GM23338 (cell line): Measurements from ENCODE around the gene STXBP2.

Experiments
- CREB1 ChIP-seq: fragments of 250-450 bp; sonication (Bioruptor Pico); IDR thresholded peaks from 2 replicates; pipeline ENCODE4 v1.5.0; 2020; ENCODE audit warnings: low read depth, mild to moderate bottlenecking, moderate library complexity
- EZH2 ChIP-seq: fragments of 200-600 bp; sonication (generic); IDR thresholded peaks from one replicate; pipeline ENCODE4 v1.8.0; 2017; ENCODE audit warnings: antibody characterized with exemption, mild to moderate bottlenecking, low read depth; ENCODE audit not compliant: unreplicated experiment
- EZH2phosphoT487 ChIP-seq: fragments of 200-600 bp; sonication (generic); IDR thresholded peaks from one replicate; pipeline ENCODE4 v1.8.1; 2018; ENCODE audit warnings: antibody characterized with exemption; ENCODE audit not compliant: unreplicated experiment
- JUNB ChIP-seq: IDR thresholded peaks from one replicate; pipeline ENCODE4 v1.6.1; 2016; ENCODE audit warnings: antibody characterized with exemption; ENCODE audit not compliant: unreplicated experiment
- POLR2AphosphoS5 ChIP-seq: IDR thresholded peaks from 2 replicates; pipeline ENCODE4 v1.6.1; 2016; ENCODE audit warnings: antibody characterized with exemption, low read depth
- STAT1 ChIP-seq: IDR thresholded peaks from one replicate; pipeline ENCODE4 v1.6.1; 2016; ENCODE audit warnings: antibody characterized with exemption; ENCODE audit not compliant: unreplicated experiment
- TF ChIP-seq, protein P1 (sequence below), 2 experiments: fragments of 200-600 bp in 1 of 2; sonication (generic) in 1 of 2; conservative IDR thresholded peaks; 2 replicates each; pipeline versions ENCODE4 v1.5.1 to v1.6.1; 2016 to 2017; ENCODE audit warnings: antibody characterized with exemption in 2 of 2, low read depth in 2 of 2, mild to moderate bottlenecking in 2 of 2, moderate library complexity in 1 of 2
- TF ChIP-seq, protein P2 (sequence below): IDR thresholded peaks from one replicate; pipeline ENCODE4 v1.6.1; 2018; ENCODE audit warnings: antibody characterized with exemption; ENCODE audit not compliant: unreplicated experiment

DNA sequence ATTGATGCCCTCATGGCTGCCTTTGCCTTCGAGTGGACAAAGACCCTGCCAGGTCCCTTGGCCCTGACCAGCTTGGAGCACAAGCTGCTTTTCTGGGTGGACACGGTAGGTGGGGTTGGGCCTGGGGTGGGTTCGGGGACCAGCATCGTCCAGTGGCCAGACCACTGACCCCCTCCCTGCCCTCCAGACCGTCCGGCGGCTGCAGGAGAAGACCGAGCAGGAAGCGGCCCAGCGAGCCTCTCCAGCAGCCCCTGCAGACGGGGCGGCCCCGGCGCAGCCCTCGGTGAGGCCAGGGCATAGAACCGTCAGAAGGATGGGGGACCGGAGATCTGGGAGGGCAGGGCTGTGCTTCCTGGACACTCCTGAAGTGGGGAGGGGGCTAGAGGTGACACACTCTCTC is 30.6 kb upstream of the STXBP2 start:
- TF ChIP-seq, protein P1, sequence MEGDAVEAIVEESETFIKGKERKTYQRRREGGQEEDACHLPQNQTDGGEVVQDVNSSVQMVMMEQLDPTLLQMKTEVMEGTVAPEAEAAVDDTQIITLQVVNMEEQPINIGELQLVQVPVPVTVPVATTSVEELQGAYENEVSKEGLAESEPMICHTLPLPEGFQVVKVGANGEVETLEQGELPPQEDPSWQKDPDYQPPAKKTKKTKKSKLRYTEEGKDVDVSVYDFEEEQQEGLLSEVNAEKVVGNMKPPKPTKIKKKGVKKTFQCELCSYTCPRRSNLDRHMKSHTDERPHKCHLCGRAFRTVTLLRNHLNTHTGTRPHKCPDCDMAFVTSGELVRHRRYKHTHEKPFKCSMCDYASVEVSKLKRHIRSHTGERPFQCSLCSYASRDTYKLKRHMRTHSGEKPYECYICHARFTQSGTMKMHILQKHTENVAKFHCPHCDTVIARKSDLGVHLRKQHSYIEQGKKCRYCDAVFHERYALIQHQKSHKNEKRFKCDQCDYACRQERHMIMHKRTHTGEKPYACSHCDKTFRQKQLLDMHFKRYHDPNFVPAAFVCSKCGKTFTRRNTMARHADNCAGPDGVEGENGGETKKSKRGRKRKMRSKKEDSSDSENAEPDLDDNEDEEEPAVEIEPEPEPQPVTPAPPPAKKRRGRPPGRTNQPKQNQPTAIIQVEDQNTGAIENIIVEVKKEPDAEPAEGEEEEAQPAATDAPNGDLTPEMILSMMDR (conservative IDR thresholded peaks at IDR 0.05; ENCODE audit: low read depth in 2 of 2): no peak
- TF ChIP-seq POLR2AphosphoS5 (no peak), EZH2 (no peak), CREB1 (CRISPR knock-in tag) (no peak), JUNB (no peak), EZH2phosphoT487 (no peak), STAT1 (no peak)
- TF ChIP-seq, protein P2, sequence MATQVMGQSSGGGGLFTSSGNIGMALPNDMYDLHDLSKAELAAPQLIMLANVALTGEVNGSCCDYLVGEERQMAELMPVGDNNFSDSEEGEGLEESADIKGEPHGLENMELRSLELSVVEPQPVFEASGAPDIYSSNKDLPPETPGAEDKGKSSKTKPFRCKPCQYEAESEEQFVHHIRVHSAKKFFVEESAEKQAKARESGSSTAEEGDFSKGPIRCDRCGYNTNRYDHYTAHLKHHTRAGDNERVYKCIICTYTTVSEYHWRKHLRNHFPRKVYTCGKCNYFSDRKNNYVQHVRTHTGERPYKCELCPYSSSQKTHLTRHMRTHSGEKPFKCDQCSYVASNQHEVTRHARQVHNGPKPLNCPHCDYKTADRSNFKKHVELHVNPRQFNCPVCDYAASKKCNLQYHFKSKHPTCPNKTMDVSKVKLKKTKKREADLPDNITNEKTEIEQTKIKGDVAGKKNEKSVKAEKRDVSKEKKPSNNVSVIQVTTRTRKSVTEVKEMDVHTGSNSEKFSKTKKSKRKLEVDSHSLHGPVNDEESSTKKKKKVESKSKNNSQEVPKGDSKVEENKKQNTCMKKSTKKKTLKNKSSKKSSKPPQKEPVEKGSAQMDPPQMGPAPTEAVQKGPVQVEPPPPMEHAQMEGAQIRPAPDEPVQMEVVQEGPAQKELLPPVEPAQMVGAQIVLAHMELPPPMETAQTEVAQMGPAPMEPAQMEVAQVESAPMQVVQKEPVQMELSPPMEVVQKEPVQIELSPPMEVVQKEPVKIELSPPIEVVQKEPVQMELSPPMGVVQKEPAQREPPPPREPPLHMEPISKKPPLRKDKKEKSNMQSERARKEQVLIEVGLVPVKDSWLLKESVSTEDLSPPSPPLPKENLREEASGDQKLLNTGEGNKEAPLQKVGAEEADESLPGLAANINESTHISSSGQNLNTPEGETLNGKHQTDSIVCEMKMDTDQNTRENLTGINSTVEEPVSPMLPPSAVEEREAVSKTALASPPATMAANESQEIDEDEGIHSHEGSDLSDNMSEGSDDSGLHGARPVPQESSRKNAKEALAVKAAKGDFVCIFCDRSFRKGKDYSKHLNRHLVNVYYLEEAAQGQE: no peak
